ENCODE measurements around the gene KLHL3. TPM values are rescaled to one million over a fixed set of nuclear protein-coding genes. Genes with fewer than 3 reads are reported as not detected.

The KLHL3 gene
- total RNA-seq, 1 experiment from 2014 or later = 2.9 TPM

GRCh38 chr5:137734962-137735554 lies 831 bp downstream of the KLHL3 start:
- DNase-seq = peak; percentile 31
- Histone ChIP-seq H3K4me2 (ENCODE audit: low read length) (peak overlapping the region; percentile 95), H3F3A (ENCODE audit: low read length, unreplicated experiment) (no peaks in the 10 kb centered on the region), H3K27ac (ENCODE audit: low read length) (peak overlapping the region; percentile 40), H3K4me1 (ENCODE audit: insufficient read depth, low read length) (peaks cover 46% of the 10 kb centered on the region), H3K9ac (ENCODE audit: low read length) (peak overlapping the region; percentile 50), H3K9me2 (replicated peaks; ENCODE audit: low read length) (no peaks in the 10 kb centered on the region), H2AFZ (ENCODE audit: low read length) (peak overlapping the region; percentile 90), H3K27me3 (ENCODE audit: low read length) (no peaks in the 10 kb centered on the region), H3K9me3 (ENCODE audit: low read length) (no peaks in the 10 kb centered on the region), H3K4me3 (ENCODE audit: low read length) (peak overlapping the region; percentile 77), H3K79me2 (ENCODE audit: low read length) (peaks cover 19% of the 10 kb centered on the region; the same call in 1 of the 2 replicates), H3K36me3 (ENCODE audit: low read depth, low read length) (no peaks in the 10 kb centered on the region), H4K20me1 (ENCODE audit: low read length) (no peaks in the 10 kb centered on the region)
- ChIA-PET POLR2A (ENCODE audit: unreplicated experiment) (interaction anchor here (0.6 kb wide), 1 partner anchor 17 kb away, joined by 3 read pairs; no protein-coding TSS in a partner anchor), CTCF (interaction anchor here (1.5 to 2.6 kb wide), 2 partner anchors 75 to 105 kb away, joined by 7 to 16 read pairs; no protein-coding TSS in a partner anchor)
- TF ChIP-seq EZH2phosphoT487 (IDR thresholded peaks at IDR 0.05; ENCODE audit: borderline replicate concordance, low read length) (no peak), CTCF (conservative IDR thresholded peaks at IDR 0.05; ENCODE audit: low read depth, low read length) (no peak), EZH2 (IDR thresholded peaks at IDR 0.05; ENCODE audit: low read length, unreplicated experiment) (no peak)
- intact Hi-C loops (cut with micrococcal nuclease) = no loop called here
- no TSS peak for BruUV-seq (replicated peaks)
- ATAC-seq = peak; percentile 45

DNA sequence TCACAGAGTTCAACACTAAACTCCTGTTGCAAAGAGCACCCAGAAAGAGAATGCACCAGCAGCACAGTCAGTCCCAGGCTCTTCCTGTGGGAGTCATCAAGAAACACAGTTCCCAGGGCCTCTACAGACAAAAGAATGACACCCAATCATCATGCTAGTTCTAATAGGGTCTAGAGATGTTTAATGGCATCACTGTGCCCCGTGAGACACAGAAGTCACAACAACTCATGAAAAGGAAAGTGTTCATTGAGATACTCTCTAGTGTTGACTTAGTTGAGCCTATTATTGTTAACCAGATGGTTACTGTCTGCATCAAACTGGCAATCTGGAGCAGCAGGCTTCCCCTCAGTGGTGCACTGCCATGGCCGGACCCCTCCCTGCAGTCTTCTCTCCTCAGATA lies 1.6 kb downstream of the KLHL3 start:
- H3K27me3 ChIP-seq (ENCODE audit: low read length) = no peaks in the 10 kb centered on the region
- BruUV-seq (replicated peaks) = no TSS peak
- CTCF ChIA-PET = no interaction called here
- H3K4me1 ChIP-seq (ENCODE audit: insufficient read depth, low read length) = peaks cover 49% of the 10 kb centered on the region
- H3K9me2 ChIP-seq (replicated peaks; ENCODE audit: low read length) = no peaks in the 10 kb centered on the region
- intact Hi-C loops (cut with micrococcal nuclease) = no loop called here
- TF ChIP-seq EZH2 (IDR thresholded peaks at IDR 0.05; ENCODE audit: low read length, unreplicated experiment) = no peak
- TF ChIP-seq CTCF (conservative IDR thresholded peaks at IDR 0.05; ENCODE audit: low read depth, low read length) = no peak
- TF ChIP-seq EZH2phosphoT487 (IDR thresholded peaks at IDR 0.05; ENCODE audit: borderline replicate concordance, low read length) = no peak
- no peak for ATAC-seq
- no peak for DNase-seq
- no peak overlapping the region for H3K27ac ChIP-seq (ENCODE audit: low read length)
- no peaks in the 10 kb centered on the region for H4K20me1 ChIP-seq (ENCODE audit: low read length)
- peak overlapping the region; percentile 90; the same call in 1 of the 2 replicates for H2AFZ ChIP-seq (ENCODE audit: low read length)
- H3K9ac ChIP-seq (ENCODE audit: low read length) = no peak overlapping the region
- peak overlapping the region; percentile 77 for H3K4me3 ChIP-seq (ENCODE audit: low read length)
- peak overlapping the region; percentile 95 for H3K4me2 ChIP-seq (ENCODE audit: low read length)
- H3K9me3 ChIP-seq (ENCODE audit: low read length) = no peaks in the 10 kb centered on the region
- H3K36me3 ChIP-seq (ENCODE audit: low read depth, low read length) = no peaks in the 10 kb centered on the region
- H3F3A ChIP-seq (ENCODE audit: low read length, unreplicated experiment) = no peaks in the 10 kb centered on the region
- POLR2A ChIA-PET (ENCODE audit: unreplicated experiment) = no interaction called here
- peaks cover 19% of the 10 kb centered on the region; the same call in 1 of the 2 replicates for H3K79me2 ChIP-seq (ENCODE audit: low read length)

GRCh38 chr5:137733922-137734321 lies 2.0 kb downstream of the KLHL3 start:
- Histone ChIP-seq H3K27me3 (ENCODE audit: low read length) (no peaks in the 10 kb centered on the region), H3K4me2 (ENCODE audit: low read length) (peak overlapping the region; percentile 95), H3K9me2 (replicated peaks; ENCODE audit: low read length) (no peaks in the 10 kb centered on the region), H2AFZ (ENCODE audit: low read length) (no peak overlapping the region), H3K9ac (ENCODE audit: low read length) (no peak overlapping the region), H3F3A (ENCODE audit: low read length, unreplicated experiment) (no peaks in the 10 kb centered on the region), H3K4me1 (ENCODE audit: insufficient read depth, low read length) (peaks cover 49% of the 10 kb centered on the region), H3K36me3 (ENCODE audit: low read depth, low read length) (no peaks in the 10 kb centered on the region), H3K79me2 (ENCODE audit: low read length) (peaks cover 19% of the 10 kb centered on the region; the same call in 1 of the 2 replicates), H3K9me3 (ENCODE audit: low read length) (no peaks in the 10 kb centered on the region), H4K20me1 (ENCODE audit: low read length) (no peaks in the 10 kb centered on the region), H3K27ac (ENCODE audit: low read length) (no peak overlapping the region), H3K4me3 (ENCODE audit: low read length) (peak overlapping the region; percentile 77; the same call in 1 of the 2 replicates)
- no TSS peak for BruUV-seq (replicated peaks)
- CTCF ChIA-PET = no interaction called here
- DNase-seq (no peak), ATAC-seq (no peak)
- POLR2A ChIA-PET (ENCODE audit: unreplicated experiment) = no interaction called here
- no peak for TF ChIP-seq EZH2phosphoT487 (IDR thresholded peaks at IDR 0.05; ENCODE audit: borderline replicate concordance, low read length)
- TF ChIP-seq EZH2 (IDR thresholded peaks at IDR 0.05; ENCODE audit: low read length, unreplicated experiment) = no peak
- no peak for TF ChIP-seq CTCF (conservative IDR thresholded peaks at IDR 0.05; ENCODE audit: low read depth, low read length)
- intact Hi-C loops (cut with micrococcal nuclease) = no loop called here

Data from PC-3 (cell line).